DOHH2 (cell line): ENCODE results near the gene PNPLA7.

Experiments used
- H3F3A ChIP-seq: fragments of 200-600 bp; sonication (generic), shearing (Covaris generic); 2 replicates; pipeline ENCODE4 v1.6.0; 2016; ENCODE audit warnings: antibody characterized with exemption, mild to moderate bottlenecking; ENCODE audit not compliant: control insufficient read depth, insufficient read depth
- H3K27ac ChIP-seq: fragments of 200-600 bp; sonication (generic); 2 replicates; pipeline ENCODE4 v1.5.1; 2014; ENCODE audit warnings: low read depth, mild to moderate bottlenecking, low read length, moderate library complexity
- H3K27me3 ChIP-seq: fragments of 200-600 bp; sonication (generic); 2 replicates; pipeline ENCODE4 v1.6.1; 2014; ENCODE audit warnings: mild to moderate bottlenecking, low read length, mixed read lengths; ENCODE audit not compliant: control insufficient read depth
- H3K36me3 ChIP-seq: fragments of 200-600 bp; sonication (generic); 2 replicates; pipeline ENCODE4 v1.6.1; 2014; ENCODE audit warnings: mild to moderate bottlenecking, low read length, moderate library complexity, mixed read lengths; ENCODE audit not compliant: control insufficient read depth
- H3K4me1 ChIP-seq: fragments of 200-600 bp; sonication (generic); 2 replicates; pipeline ENCODE4 v1.6.1; 2014; ENCODE audit warnings: mild to moderate bottlenecking, low read length, mixed read lengths; ENCODE audit not compliant: control insufficient read depth
- H3K4me2 ChIP-seq: fragments of 200-600 bp; sonication (generic); 2 replicates; pipeline ENCODE4 v1.6.0; 2014; ENCODE audit warnings: mild to moderate bottlenecking, low read length, moderate library complexity
- H3K4me3 ChIP-seq: fragments of 200-600 bp; sonication (generic); 2 replicates; pipeline ENCODE4 v1.5.1; 2014; ENCODE audit warnings: mild to moderate bottlenecking, low read length, mixed read lengths
- H3K79me2 ChIP-seq: fragments of 200-600 bp; sonication (generic); 2 replicates; pipeline ENCODE4 v1.6.1; 2014; ENCODE audit warnings: mild to moderate bottlenecking, low read length, mixed read lengths; ENCODE audit not compliant: control insufficient read depth
- H3K9me2 ChIP-seq: fragments of 200-600 bp; sonication (generic); replicated peaks from 2 replicates; pipeline ENCODE4 v1.6.1; 2014; ENCODE audit warnings: mild to moderate bottlenecking, low read length, mixed read lengths; ENCODE audit not compliant: control insufficient read depth
- H3K9me3 ChIP-seq: fragments of 200-600 bp; sonication (generic); 2 replicates; pipeline ENCODE4 v1.6.1; 2014; ENCODE audit warnings: antibody characterized with exemption, low read length, mixed read lengths; ENCODE audit not compliant: control insufficient read depth, insufficient read depth
- H4K20me1 ChIP-seq: fragments of 200-600 bp; sonication (generic); 2 replicates; pipeline ENCODE4 v1.6.0; 2014; ENCODE audit warnings: low read depth, mild to moderate bottlenecking, antibody characterized with exemption, low read length, moderate library complexity; ENCODE audit not compliant: control insufficient read depth, insufficient read depth
- CTCF ChIP-seq: fragments of 200-600 bp; sonication (generic); IDR thresholded peaks from one replicate; pipeline ENCODE4 v1.5.1; 2014; ENCODE audit warnings: antibody characterized with exemption, mild to moderate bottlenecking, low read depth, low read length; ENCODE audit not compliant: poor library complexity, severe bottlenecking
- EZH2phosphoT487 ChIP-seq: fragments of 200-600 bp; sonication (generic); IDR thresholded peaks from 2 replicates; pipeline ENCODE4 v1.6.1; 2017; ENCODE audit warnings: borderline replicate concordance, mild to moderate bottlenecking, antibody characterized with exemption, low read length, moderate library complexity, mixed read lengths

PNPLA7 gene

GRCh38 chr9:137465000-137465719 is 85.0 kb downstream of the PNPLA7 start:
- no peaks in the 10 kb centered on the region for H3K9me2 ChIP-seq

DNA sequence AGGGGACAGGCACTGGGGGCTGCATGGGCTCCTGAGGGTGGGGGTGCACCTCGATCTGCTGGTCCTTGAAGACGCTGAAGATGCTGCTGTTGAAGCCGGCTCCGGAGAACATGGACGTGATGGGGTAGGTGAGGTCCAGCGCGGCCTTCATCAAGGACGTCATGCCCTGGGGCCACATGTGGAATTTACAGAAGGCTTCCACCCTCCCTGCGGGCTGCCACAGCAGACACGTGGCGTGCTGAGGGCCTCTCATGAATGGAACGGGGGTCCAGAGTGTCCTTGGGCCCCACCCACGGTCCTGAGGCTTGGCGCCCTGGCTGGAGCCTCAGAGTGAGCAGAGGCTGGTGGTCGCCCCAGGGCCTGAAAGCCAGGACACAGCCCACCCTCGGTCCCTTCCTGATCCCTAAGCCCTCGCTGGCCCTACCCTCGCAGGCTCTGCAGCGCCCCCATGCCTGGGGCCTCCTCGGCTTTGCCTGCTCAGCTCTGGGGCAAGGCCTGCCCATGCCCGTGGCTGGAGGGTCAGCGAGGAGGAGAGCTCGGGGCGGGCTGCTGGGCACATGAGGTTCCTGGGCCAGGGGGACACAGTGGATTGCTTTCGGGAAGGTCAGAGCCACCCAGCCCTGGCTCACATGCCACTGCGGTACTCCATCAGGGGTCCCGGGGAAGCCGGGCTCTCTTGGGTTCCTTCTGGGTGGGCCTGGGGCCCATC is 85.8 kb downstream of the PNPLA7 start:
- Histone ChIP-seq H3K4me1 (peaks cover 41% of the 10 kb centered on the region), H3K79me2 (no peaks in the 10 kb centered on the region), H4K20me1 (no peaks in the 10 kb centered on the region), H3K27me3 (no peaks in the 10 kb centered on the region), H3F3A (no peaks in the 10 kb centered on the region; the same call in 1 of the 2 replicates), H3K4me2 (no peak overlapping the region), H3K9me3 (no peaks in the 10 kb centered on the region), H3K4me3 (no peak overlapping the region), H3K36me3 (no peaks in the 10 kb centered on the region), H3K9me2 (no peaks in the 10 kb centered on the region), H3K27ac (no peak overlapping the region)
- TF ChIP-seq CTCF, result no peak
- no peak for TF ChIP-seq EZH2phosphoT487

More at GRCh38 chr9:137465000-137465719, 85.0 kb downstream of the PNPLA7 start:
- H3K9me3 ChIP-seq, result no peaks in the 10 kb centered on the region
- H3K4me1 ChIP-seq, result peaks cover 34% of the 10 kb centered on the region
- H3K36me3 ChIP-seq, result no peaks in the 10 kb centered on the region
- no peaks in the 10 kb centered on the region for H4K20me1 ChIP-seq
- no peak for TF ChIP-seq EZH2phosphoT487
- no peaks in the 10 kb centered on the region; the same call in 1 of the 2 replicates for H3F3A ChIP-seq
- no peak overlapping the region for H3K4me2 ChIP-seq
- no peak overlapping the region for H3K4me3 ChIP-seq
- H3K79me2 ChIP-seq, result no peaks in the 10 kb centered on the region
- H3K27me3 ChIP-seq, result no peaks in the 10 kb centered on the region
- H3K27ac ChIP-seq, result no peak overlapping the region

GRCh38 chr9:137463931-137464290 is 86.3 kb downstream of the PNPLA7 start:
- peaks cover 43% of the 10 kb centered on the region for H3K4me1 ChIP-seq
- H3K9me2 ChIP-seq, result no peaks in the 10 kb centered on the region
- H3K27ac ChIP-seq, result no peak overlapping the region
- H3K27me3 ChIP-seq, result no peaks in the 10 kb centered on the region
- no peak overlapping the region for H3K4me2 ChIP-seq
- no peak overlapping the region for H3K4me3 ChIP-seq
- no peaks in the 10 kb centered on the region for H3K9me3 ChIP-seq
- no peaks in the 10 kb centered on the region for H3K36me3 ChIP-seq
- H4K20me1 ChIP-seq, result no peaks in the 10 kb centered on the region
- no peaks in the 10 kb centered on the region for H3F3A ChIP-seq
- no peaks in the 10 kb centered on the region; the same call in 1 of the 2 replicates for H3K79me2 ChIP-seq
- TF ChIP-seq EZH2phosphoT487 (no peak), CTCF (no peak)
